GM08714 (cell line): ENCODE measurements around the gene CCNI2.
A peak's percentile ranks its signal among the peaks of the same experiment; 100 is the strongest.

ENCODE experiments used
- H3K4me3 ChIP-seq: fragments of 200-500 bp; sonication (Bioruptor generic); 2 replicates; pipeline ENCODE4 v1.5.1; 2014; ENCODE audit warnings: mild to moderate bottlenecking, low read length, inconsistent platforms
- ZNF274 ChIP-seq: IDR thresholded peaks from 2 replicates; pipeline ENCODE4 v1.6.1; 2012; ENCODE audit warnings: mild to moderate bottlenecking, low read depth, low read length

The CCNI2 gene

GRCh38 chr5:132742626-132743025, 4.6 kb upstream of the CCNI2 start:
- TF ChIP-seq ZNF274, result no peak
- H3K4me3 ChIP-seq, result no peak overlapping the region

DNA sequence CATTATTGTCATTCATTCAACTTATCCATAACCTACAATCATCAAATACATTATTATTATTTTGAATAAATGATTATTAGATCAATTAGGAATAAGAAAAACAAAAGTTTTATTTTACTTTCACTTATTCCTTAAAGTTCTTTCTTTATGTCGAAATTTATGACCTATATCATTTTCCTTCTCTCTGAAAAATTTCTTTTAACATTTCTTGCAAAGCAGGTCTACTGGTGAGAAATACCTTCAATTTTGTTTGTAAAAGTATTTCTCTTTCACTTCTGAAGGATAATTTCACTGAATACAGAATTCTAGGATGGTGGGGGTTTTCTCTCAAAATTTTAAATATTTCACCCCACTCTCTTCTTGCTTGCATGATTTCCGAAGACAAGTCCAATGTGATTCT, 2.6 kb upstream of the CCNI2 start:
- TF ChIP-seq ZNF274, result no peak
- no peak overlapping the region for H3K4me3 ChIP-seq

DNA sequence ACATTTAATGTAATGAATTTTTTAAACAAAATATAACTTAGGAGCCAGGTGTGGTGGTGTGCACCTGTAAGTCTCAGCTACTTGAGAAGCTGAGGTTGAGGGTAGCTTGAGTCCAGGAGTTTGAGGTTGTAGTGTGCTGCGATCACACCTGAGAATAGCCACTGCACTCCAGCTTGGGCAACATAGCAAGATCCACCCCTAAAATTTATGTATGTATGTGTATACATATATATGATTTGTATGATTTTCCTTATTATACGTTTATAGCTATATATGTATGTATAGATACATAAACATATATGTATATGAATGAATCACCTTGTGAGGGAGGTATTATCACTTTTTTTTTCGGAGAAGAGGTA, 653 bp upstream of the CCNI2 start:
- TF ChIP-seq ZNF274, result no peak
- peak overlapping the region; percentile 61; the same call in 1 of the 2 replicates for H3K4me3 ChIP-seq

DNA sequence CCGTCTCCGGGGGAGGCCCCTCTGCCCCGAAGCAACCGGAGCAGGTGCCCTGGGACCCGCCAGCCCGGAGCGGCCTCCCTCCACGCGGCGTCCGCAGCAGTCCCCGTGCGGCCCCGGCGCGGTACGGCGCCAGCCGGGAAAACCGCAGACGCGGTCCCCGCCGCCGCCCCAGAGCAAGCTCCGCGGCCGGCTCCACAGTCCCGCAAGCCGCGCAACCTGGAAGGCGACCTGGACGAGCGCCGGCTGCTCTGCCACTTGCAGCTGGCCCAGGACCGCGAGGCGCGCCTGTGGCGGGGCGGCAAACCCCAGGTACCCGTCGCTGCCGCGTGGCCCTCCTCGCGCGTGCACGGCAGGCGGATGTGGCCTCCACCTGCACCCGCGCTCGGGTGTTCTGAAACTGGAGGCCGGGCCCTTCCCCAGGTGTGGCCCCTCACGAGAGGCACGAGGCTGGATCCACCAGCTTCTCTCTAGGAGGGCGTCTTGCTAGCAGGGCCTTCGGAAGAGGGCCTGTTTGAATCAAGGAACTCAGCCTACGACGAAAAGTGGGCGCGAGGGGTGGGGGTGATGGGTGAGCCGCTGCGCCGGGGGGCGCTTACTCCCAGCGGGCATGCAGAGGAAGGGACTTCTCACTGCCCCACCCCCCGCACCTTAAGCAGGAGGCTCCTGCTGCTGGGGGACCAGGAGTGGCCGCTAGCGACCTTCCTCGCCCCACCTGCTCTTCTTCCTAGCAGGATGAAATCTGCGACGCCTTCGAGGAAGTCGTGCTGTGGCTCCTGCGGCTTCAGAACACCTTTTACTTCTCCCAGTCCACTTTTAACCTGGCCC, 602 bp downstream of the CCNI2 start:
- TF ChIP-seq ZNF274, result no peak
- H3K4me3 ChIP-seq, result peak overlapping the region; percentile 61; the same call in 1 of the 2 replicates

DNA sequence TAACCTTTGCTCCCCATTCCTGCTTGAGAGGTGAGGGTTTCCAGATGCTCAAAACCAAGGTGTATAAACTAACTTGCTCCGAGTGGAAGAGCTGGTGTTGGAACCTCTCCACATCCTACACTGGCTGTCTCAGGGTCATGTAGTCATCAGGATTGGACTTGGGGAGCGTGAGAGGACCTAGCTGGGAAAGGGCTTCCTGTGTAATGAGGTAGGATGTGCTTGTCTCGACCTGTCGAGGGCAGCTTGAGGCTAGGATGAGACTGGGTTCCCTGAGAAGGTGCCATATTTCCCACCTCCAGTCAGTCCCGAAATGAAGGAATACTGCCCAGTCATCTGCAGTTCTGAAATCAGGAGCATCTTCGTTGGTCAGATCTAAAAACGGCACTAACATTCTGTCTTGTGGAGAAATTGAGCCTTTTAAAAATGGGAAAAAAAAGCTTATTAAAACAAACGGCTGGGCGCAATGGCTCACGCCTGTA, 1.3 kb downstream of the CCNI2 start:
- no peak overlapping the region for H3K4me3 ChIP-seq

DNA sequence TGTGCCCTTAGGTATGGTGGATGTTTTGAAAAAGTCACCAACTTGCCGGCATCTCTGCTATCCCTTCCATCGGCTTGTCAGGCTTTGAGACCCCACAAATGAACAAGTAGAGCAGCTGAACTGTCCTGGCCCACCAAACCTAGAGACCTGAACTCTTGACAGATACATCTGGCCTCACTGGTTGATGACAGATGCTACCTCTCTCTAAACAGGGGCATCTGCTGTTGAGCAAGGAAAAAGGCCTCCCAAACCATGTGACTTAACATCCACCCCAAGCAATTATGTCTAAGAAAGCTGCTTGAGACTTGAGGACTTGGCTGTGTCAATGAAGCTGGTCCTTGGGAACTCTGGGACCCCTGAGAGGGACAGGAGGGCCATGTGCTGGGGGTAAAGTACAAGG, 2.3 kb downstream of the CCNI2 start:
- TF ChIP-seq ZNF274, result no peak
- H3K4me3 ChIP-seq, result no peak overlapping the region

More for the DNA sequence above, 1.3 kb downstream of the CCNI2 start:
- no peak for TF ChIP-seq ZNF274

DNA sequence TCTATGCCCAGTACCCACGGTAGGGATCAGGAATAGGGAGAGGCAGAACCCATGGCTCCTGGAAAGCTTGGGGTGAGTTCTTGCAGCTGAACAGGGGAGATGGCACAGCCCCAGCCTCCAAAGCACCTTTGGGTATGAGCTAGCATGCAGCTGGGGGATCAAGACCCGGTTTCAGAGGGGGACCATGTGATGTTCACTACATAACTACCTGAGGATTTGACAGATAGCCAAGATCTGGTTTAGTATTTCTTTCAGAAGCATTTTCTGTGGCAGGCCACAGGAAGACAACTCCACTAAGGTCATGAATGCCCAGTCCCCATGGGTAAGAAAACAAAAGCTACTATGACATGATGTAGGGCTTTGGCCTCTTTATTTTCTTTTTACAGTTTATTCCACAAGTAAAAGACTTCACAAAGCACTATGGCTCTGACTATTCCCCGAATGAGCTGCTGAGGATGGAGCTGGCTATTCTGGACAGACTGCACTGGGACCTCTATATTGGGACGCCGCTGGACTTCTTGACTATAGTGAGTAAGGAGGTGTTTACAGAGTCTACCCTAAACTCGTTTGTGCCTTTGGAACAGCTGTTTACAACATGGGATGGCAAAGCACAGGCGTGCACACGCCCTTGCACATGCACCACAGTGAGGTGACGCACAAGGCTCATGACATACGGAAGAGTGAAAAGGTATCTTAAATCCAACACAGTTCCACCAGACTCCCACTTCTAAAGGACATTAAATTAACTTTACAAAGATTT, 3.4 kb downstream of the CCNI2 start:
- peak overlapping the region; percentile 30; the same call in 1 of the 2 replicates for H3K4me3 ChIP-seq
- no peak for TF ChIP-seq ZNF274

- no peak for TF ChIP-seq ZNF274
- no peak overlapping the region for H3K4me3 ChIP-seq
These were observed 4.2 kb downstream of the CCNI2 start for GRCh38 chr5:132751444-132751843.

GRCh38 chr5:132751971-132752580, 4.8 kb downstream of the CCNI2 start:
- no peak for TF ChIP-seq ZNF274
- no peak overlapping the region for H3K4me3 ChIP-seq

GRCh38 chr5:132752581-132753125, 5.4 kb downstream of the CCNI2 start:
- no peak for TF ChIP-seq ZNF274
- no peak overlapping the region for H3K4me3 ChIP-seq

GRCh38 chr5:132753135-132753987, 6.1 kb downstream of the CCNI2 start:
- H3K4me3 ChIP-seq, result no peak overlapping the region

DNA sequence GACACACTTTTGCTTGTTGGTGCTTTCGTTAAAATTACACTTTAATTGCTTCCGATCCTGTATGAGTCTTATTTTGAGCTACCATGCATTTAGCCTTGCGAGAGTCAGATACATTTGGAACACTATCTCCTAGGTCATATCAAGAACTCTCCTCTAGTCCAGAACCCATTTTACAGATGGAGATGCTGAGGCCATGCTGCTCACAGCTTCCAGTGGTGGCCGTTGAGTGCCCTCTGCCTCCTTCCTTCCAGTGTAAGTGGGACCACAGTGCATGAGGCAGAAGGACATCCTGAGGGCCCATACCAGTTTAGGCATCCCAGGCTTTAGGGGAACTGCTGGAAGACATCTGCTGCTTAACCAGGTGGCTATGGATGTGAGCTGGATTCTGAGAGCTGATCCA, 6.9 kb downstream of the CCNI2 start:
- H3K4me3 ChIP-seq, result no peak overlapping the region
- TF ChIP-seq ZNF274, result no peak

More at GRCh38 chr5:132753135-132753987, 6.1 kb downstream of the CCNI2 start:
- no peak for TF ChIP-seq ZNF274

DNA sequence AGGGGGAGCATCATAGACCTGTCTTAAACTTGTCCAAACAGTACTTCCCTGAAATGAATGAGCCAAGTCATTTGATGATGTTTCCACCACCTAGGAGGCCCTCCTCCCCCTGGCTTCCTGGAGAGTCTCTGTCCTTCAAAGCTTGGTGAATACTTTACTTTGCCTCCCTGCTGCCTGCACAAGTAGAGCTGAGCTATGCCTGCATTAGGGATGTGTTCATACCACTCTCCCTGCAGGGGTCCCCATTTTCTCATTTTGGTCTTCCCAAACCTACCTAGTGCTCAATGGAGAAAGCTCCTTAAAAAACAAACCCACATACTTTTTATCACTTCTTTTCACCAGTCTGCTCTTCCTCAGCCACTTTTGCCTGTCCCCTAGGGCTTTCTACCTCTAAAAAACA, 7.7 kb downstream of the CCNI2 start:
- TF ChIP-seq ZNF274, result no peak
- no peak overlapping the region for H3K4me3 ChIP-seq
